Lower leg skin (tissue), 3 donors: ENCODE results near the gene DIP2B.

ENCODE experiments used
- CTCF ChIP-seq, 3 donors: fragments of 450-650 bp; IDR thresholded peaks; one replicate each; pipeline ENCODE4 v1.5.1; 2016; ENCODE audit warnings: antibody characterized with exemption in 3 of 3, mild to moderate bottlenecking in 3 of 3, moderate library complexity in 2 of 3
- POLR2A ChIP-seq, 2 donors: fragments of 450-650 bp; IDR thresholded peaks; one replicate each; pipeline ENCODE4 v1.6.1; 2016 to 2017; ENCODE audit warnings: antibody characterized with exemption in 2 of 2, mild to moderate bottlenecking in 1 of 2, moderate library complexity in 1 of 2

DNA sequence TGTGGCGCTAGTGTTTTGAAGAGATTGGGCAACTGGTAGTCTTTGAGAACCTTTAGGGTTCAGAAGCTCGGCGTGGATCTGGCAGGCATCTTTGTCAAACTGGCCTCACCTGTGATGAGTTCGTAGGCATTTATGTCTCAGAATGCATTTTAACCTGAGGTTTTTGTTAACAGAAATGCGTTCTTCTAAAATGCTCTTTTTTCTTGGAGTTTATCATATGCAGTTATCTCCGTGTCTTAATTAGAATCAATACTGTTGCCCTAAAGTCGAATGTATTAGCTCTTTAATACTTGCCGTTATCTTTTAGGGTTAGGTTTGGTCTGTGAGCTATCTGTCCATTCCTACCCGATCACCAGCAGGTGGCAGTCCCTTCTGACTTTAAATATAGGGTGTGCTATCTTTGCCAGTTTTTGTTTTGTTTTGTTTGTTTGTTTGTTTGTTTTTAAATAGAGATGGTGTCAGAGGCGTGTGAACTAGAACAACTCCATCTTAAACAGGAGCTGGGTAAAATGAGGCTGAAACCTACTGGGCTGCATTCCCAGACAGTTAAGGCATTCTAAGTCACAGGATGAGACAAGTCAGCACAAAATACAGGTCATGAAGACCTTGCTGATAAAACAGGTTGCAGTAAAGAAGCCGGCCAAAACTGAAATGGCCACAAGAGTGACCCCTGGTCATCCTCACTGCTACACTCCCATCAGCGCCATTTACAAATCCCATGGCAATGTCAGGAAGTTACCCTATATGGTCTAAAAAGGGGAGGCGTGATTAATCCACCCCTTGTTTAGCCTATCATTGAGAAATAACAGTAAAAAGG lies 260.5 kb downstream of the DIP2B start:
- no peak for TF ChIP-seq POLR2A (IDR thresholded peaks at IDR 0.05)
- peak in 1 of 3 donors; percentile 58 for TF ChIP-seq CTCF (IDR thresholded peaks at IDR 0.05)
